Left lung (tissue), 10 donors: Measurements from ENCODE around the gene PLD1. TPM values are rescaled to one million over a fixed set of nuclear protein-coding genes. Genes with fewer than 3 reads are reported as not detected.
A peak's percentile ranks its signal among the peaks of the same experiment; 100 is the strongest.

Experiments
- ATAC-seq: fragments of 200-7000 bp; cut with Tn5 transposase; one replicate; pipeline ENCODE4 v1.9.1; 2020; ENCODE audit warnings: moderate library complexity
- DNase-seq, 4 donors: peaks; one replicate each; pipeline ENCODE4 v3.0.0-alpha.2; 2013 to 2020
- H3K27ac ChIP-seq, 2 donors: fragments of 200-600 bp; sonication (generic) in 1 of 2; one replicate each; pipeline versions ENCODE4 v1.5.0 to v1.8.0; 2020 to 2021
- H3K27me3 ChIP-seq, 2 donors: fragments of 200-600 bp; sonication (generic) in 1 of 2; one replicate each; pipeline versions ENCODE4 v1.5.0 to v1.8.0; 2020 to 2021
- H3K36me3 ChIP-seq, 2 donors: fragments of 200-600 bp; sonication (generic) in 1 of 2; one replicate each; pipeline versions ENCODE4 v1.5.0 to v1.8.0; 2020 to 2021
- H3K4me1 ChIP-seq, 2 donors: fragments of 200-600 bp; one replicate each; pipeline ENCODE4 v1.8.0; 2021
- H3K4me3 ChIP-seq, 2 donors: fragments of 200-600 bp; sonication (generic) in 1 of 2; one replicate each; pipeline versions ENCODE4 v1.5.0 to v1.8.0; 2020 to 2021; ENCODE audit warnings: mild to moderate bottlenecking in 1 of 2
- H3K9me3 ChIP-seq, 2 donors: fragments of 200-600 bp; sonication (generic) in 1 of 2; one replicate each; pipeline versions ENCODE4 v1.5.0 to v1.8.0; 2020 to 2021
- CTCF ChIP-seq, 2 donors: fragments of 200-600 bp; sonication (generic) in 1 of 2; IDR thresholded peaks; one replicate each; pipeline versions ENCODE4 v1.5.0 to v1.8.0; 2021; ENCODE audit warnings: antibody characterized with exemption in 2 of 2
- intact Hi-C, 2 donors: fragments of 100-400 bp; cut with DNase I; formaldehyde crosslinking; loops; one replicate each; pipeline versions ENCODE4 v1.11.2 to v1.14.2; 2022
- polyA plus RNA-seq, 6 donors: library from polyadenylated mRNA; unstranded; fragments of 120-200 nt; gene quantifications; one replicate each; pipeline ENCODE4 v1.2.1, GENCODE V29; 2013; ENCODE audit not compliant: insufficient read length in 6 of 6
- total RNA-seq, 2 donors: library from RNA; stranded (reverse); fragmentation: NEBNext Ultra II Directional; extraction: Animal tissue kit (Norgen Biotek cat#: 25700); gene quantifications; one replicate each; pipeline ENCODE4 v1.2.1, GENCODE V29; 2021
- donor health status: DM: no; HTN: yes; CAD: no.
- donor health status: DM: no; HTN: no; CAD: no.

Gene PLD1
- total and polyA plus RNA-seq, 8 donors: 2.9 to 18.7 (median 5.8) TPM

- no peaks in the 10 kb centered on the region for H3K9me3 ChIP-seq
- DNase-seq (no peak), ATAC-seq (no peak)
- intact Hi-C loops: no loop called here
- peaks cover 0 to 18% of the 10 kb centered on the region in 2 donors for H3K4me1 ChIP-seq
- no peaks in the 10 kb centered on the region for H3K36me3 ChIP-seq
- H3K4me3 ChIP-seq: no peak overlapping the region
- H3K27me3 ChIP-seq: no peaks in the 10 kb centered on the region
- H3K27ac ChIP-seq: peak overlapping the region in 1 of 2 donors; percentile 89
- no peak for TF ChIP-seq CTCF (IDR thresholded peaks at IDR 0.05)
These were observed 257.2 kb downstream of the PLD1 start for GRCh38 chr3:171553086-171553485.

GRCh38 chr3:171552531-171552930 lies 257.8 kb downstream of the PLD1 start:
- Histone ChIP-seq H3K27ac (peak overlapping the region in 1 of 2 donors; percentile 89), H3K4me3 (no peak overlapping the region), H3K36me3 (no peaks in the 10 kb centered on the region), H3K9me3 (no peaks in the 10 kb centered on the region), H3K4me1 (peaks cover 0 to 18% of the 10 kb centered on the region in 2 donors), H3K27me3 (no peaks in the 10 kb centered on the region)
- DNase-seq (no peak), ATAC-seq (no peak)
- intact Hi-C loops: no loop called here
- no peak for TF ChIP-seq CTCF (IDR thresholded peaks at IDR 0.05)

GRCh38 chr3:171551296-171551695 lies 259.0 kb downstream of the PLD1 start:
- no peaks in the 10 kb centered on the region for H3K27me3 ChIP-seq
- no peak for DNase-seq
- no peak for ATAC-seq
- no peak for TF ChIP-seq CTCF (IDR thresholded peaks at IDR 0.05)
- H3K27ac ChIP-seq: no peak overlapping the region
- peaks cover 0 to 13% of the 10 kb centered on the region in 2 donors for H3K4me1 ChIP-seq
- H3K4me3 ChIP-seq: no peak overlapping the region
- intact Hi-C loops: no loop called here
- H3K9me3 ChIP-seq: no peaks in the 10 kb centered on the region
- H3K36me3 ChIP-seq: no peaks in the 10 kb centered on the region

Other genes with a start within 250 kb of the PLD1 start
- 1 to 10 TPM in 1 of 2 donors, not detected in 1; 2.3 TPM for gene TMEM212, start 32.9 kb upstream of the PLD1 start, total RNA-seq
- 1 to 10 TPM in 4 of 6 donors, under 1 TPM in 2; 0.50 to 6.2 (median 3.4) TPM for gene TMEM212, start 32.9 kb upstream of the PLD1 start, polyA plus RNA-seq
- gene FNDC3B, start 229.1 kb upstream of the PLD1 start, total RNA-seq: 100 to 1,000 TPM; 182 to 185 TPM
- gene FNDC3B, start 229.1 kb upstream of the PLD1 start, polyA plus RNA-seq: 10 to 100 TPM; 35.2 to 46.3 (median 39.9) TPM